ENCODE results near the gene IDI2. TPM values are rescaled to one million over a fixed set of nuclear protein-coding genes. Genes with fewer than 3 reads are reported as not detected.

Gene IDI2
- polyA plus RNA-seq, 1 donor (not counting 4 experiments of a cell fraction or from before 2014, with no cell fraction given) = not detected

- peaks cover 9 to 15% of the 10 kb centered on the region in 2 experiments for H3K36me3 ChIP-seq (ENCODE audit: control insufficient read depth in 2 of 2, extremely low read depth in 1 of 2, insufficient read depth in 2 of 2, low read length in 2 of 2)
These were observed 3.2 kb downstream of the IDI2 start for GRCh38 chr10:1022413-1022812.

GRCh38 chr10:1020958-1021357 lies 4.7 kb downstream of the IDI2 start:
- FAIRE-seq (no peak), DNase-seq (ENCODE audit: low read depth, low spot score) (no peak)
- H3K36me3 ChIP-seq (ENCODE audit: control insufficient read depth in 2 of 2, extremely low read depth in 1 of 2, insufficient read depth in 2 of 2, low read length in 2 of 2) = peaks cover 17 to 28% of the 10 kb centered on the region in 2 experiments
- dilution Hi-C loops (cut with MboI; ENCODE audit: extremely low pct_ligation_motif_present, low sequenced_read_pairs) = no loop called here
- no peak overlapping the region for H3K27ac ChIP-seq (ENCODE audit: control insufficient read depth, insufficient read depth, low read length)
- no peaks in the 10 kb centered on the region for H3K9me3 ChIP-seq (ENCODE audit: control insufficient read depth, low read depth, low read length)
- no peaks in the 10 kb centered on the region for H4K20me1 ChIP-seq (ENCODE audit: control insufficient read depth, extremely low read depth, insufficient read depth, low read length)
- no peak overlapping the region for H3K4me3 ChIP-seq (ENCODE audit: control insufficient read depth in 2 of 3, extremely low read depth in 1 of 3, insufficient read depth in 2 of 3, low read depth in 1 of 3, low read length in 3 of 3)
- no peaks in the 10 kb centered on the region for H3K9me1 ChIP-seq (ENCODE audit: control insufficient read depth, extremely low read depth, insufficient read depth, low read length)
- TF ChIP-seq CTCF (optimal IDR thresholded peaks at IDR 0.05 in 1 of 3, IDR thresholded peaks at IDR 0.05 in 1 of 3, conservative IDR thresholded peaks at IDR 0.05 in 1 of 3; ENCODE audit: extremely low read depth in 1 of 3, insufficient read depth in 2 of 3, low read length in 3 of 3) (no peak), EZH2 (IDR thresholded peaks at IDR 0.05; ENCODE audit: low read length) (no peak)
- H3K4me2 ChIP-seq (ENCODE audit: control insufficient read depth, extremely low read depth, insufficient read depth, low read depth, low read length) = no peak overlapping the region
- H3K9ac ChIP-seq (ENCODE audit: control insufficient read depth, extremely low read depth, insufficient read depth, low read length) = no peak overlapping the region
- H2AFZ ChIP-seq (ENCODE audit: control insufficient read depth, low read length) = no peak overlapping the region
- no peaks in the 10 kb centered on the region for H3K79me2 ChIP-seq (ENCODE audit: control insufficient read depth, insufficient read depth, low read length)
- no peaks in the 10 kb centered on the region for H3K4me1 ChIP-seq (ENCODE audit: control insufficient read depth, extremely low read depth, insufficient read depth, low read length)
- H3K27me3 ChIP-seq (ENCODE audit: control insufficient read depth, extremely low read depth, insufficient read depth, low read length) = no peaks in the 10 kb centered on the region

More at GRCh38 chr10:1022413-1022812, 3.2 kb downstream of the IDI2 start:
- Histone ChIP-seq H3K4me2 (ENCODE audit: control insufficient read depth, extremely low read depth, insufficient read depth, low read depth, low read length) (no peak overlapping the region), H3K9ac (ENCODE audit: control insufficient read depth, extremely low read depth, insufficient read depth, low read length) (no peak overlapping the region), H3K9me3 (ENCODE audit: control insufficient read depth, low read depth, low read length) (no peaks in the 10 kb centered on the region), H2AFZ (ENCODE audit: control insufficient read depth, low read length) (no peak overlapping the region), H3K9me1 (ENCODE audit: control insufficient read depth, extremely low read depth, insufficient read depth, low read length) (no peaks in the 10 kb centered on the region), H3K27me3 (ENCODE audit: control insufficient read depth, extremely low read depth, insufficient read depth, low read length) (no peaks in the 10 kb centered on the region), H3K4me3 (ENCODE audit: control insufficient read depth in 2 of 3, extremely low read depth in 1 of 3, insufficient read depth in 2 of 3, low read depth in 1 of 3, low read length in 3 of 3) (no peak overlapping the region), H3K27ac (ENCODE audit: control insufficient read depth, insufficient read depth, low read length) (no peak overlapping the region), H3K4me1 (ENCODE audit: control insufficient read depth, extremely low read depth, insufficient read depth, low read length) (no peaks in the 10 kb centered on the region), H4K20me1 (ENCODE audit: control insufficient read depth, extremely low read depth, insufficient read depth, low read length) (no peaks in the 10 kb centered on the region), H3K79me2 (ENCODE audit: control insufficient read depth, insufficient read depth, low read length) (no peaks in the 10 kb centered on the region)
- no peak for TF ChIP-seq CTCF (optimal IDR thresholded peaks at IDR 0.05 in 1 of 3, IDR thresholded peaks at IDR 0.05 in 1 of 3, conservative IDR thresholded peaks at IDR 0.05 in 1 of 3; ENCODE audit: extremely low read depth in 1 of 3, insufficient read depth in 2 of 3, low read length in 3 of 3)
- DNase-seq (ENCODE audit: low read depth, low spot score) (no peak), FAIRE-seq (no peak)
- dilution Hi-C loops (cut with MboI; ENCODE audit: extremely low pct_ligation_motif_present, low sequenced_read_pairs) = no loop called here
